ENCODE measurements around the gene KAZN. TPM values are rescaled to one million over a fixed set of nuclear protein-coding genes. Genes with fewer than 3 reads are reported as not detected.

The KAZN gene
- total RNA-seq, 1 donor from 2014 or later, result 9.6 TPM

DNA sequence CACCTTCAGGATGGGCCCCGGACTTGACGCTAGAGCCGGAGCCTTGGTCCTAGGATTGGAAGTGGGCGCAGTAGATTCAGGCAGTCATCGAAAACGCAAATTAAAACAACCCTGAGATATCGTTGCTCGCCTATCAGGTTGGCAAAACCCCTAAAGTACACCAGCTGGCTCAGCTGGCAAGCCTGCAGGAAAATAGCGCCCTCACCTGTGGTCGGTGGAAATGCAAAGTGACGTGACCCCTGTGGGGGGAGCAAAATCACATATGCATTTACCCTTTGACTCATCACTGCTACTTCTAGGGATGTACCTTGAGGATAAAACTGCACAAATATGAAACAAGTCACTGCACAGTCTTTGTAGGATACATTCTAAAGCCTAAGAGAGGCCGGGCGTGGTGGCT is 384.8 kb downstream of the KAZN start:
- no peak for DNase-seq

DNA sequence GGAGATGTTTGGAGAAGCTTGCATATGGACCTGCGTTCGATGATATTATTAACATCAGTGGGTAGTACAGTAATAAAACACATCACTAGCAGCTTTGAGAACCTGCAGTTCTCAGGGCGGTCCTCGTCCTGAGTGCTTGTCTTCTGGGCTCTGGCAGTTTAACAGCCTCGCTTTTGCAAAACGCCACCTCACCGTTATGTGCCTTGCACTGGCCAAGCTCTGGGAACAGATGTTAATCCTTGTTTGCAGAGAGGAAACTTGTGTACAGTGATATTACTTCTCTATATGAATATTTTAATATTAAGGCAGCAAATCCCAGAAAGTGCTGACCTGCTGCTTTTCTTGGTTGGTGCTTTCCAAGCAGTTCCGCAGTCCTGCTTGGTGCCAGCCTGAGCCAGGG is 387.7 kb downstream of the KAZN start:
- no peak for DNase-seq

DNA sequence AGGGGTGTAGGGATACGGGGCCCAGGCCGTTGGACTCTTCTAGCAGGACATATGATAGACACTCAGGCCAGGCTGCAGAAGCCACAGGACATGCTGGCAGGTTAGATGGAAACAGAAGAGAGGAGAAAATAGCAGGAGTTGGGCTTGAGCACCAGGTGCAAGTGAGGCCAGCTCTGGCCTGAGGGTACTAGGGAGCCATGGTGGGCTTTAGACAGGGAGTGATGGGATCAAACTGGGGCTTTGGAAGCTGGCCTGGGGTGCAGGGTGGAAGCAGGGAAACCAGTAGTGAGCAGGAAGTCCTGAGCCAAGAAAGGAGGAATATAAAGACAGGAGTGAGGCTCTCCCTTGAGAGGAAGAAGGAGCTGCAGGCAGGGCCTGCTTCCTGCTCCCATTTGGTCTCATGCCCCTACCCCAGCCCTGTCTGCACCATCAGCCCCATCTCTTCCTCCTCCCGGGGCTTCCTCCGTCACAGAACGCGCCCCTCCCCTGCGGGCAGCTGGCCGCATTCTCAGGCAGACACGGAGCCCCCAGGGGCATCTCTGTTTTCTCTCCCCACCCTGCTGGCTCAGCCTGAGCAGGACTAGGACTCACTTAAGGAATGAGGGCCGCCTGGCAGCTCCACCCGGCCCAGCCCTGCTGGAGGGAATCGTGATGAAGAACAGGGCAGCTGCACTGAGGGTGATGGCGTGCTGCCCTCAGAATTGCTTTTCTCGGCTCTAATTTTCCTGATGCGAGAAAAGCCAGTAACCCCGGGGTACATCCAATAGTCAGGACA is 389.5 kb downstream of the KAZN start:
- DNase-seq, result peak; percentile 23

DNA sequence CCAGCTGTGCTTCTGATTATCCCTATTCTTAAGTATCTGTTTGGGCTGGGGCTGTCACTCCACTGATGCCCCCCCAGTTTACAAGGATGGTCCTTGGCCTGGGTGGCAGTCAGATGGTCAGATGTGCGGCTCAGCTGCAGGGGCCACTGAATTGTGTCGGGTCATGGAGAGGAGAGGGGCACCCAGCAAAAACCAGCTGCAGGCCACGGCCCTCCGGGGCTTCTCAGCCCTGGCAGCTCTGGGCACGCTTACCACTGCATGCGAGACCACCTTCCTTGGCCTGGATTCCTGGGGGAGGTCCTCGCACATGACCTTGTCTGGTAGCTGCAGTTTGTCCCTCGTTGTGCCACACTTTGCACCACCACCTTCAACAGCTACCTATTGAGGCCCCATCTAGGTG is 390.2 kb downstream of the KAZN start:
- no peak for DNase-seq

DNA sequence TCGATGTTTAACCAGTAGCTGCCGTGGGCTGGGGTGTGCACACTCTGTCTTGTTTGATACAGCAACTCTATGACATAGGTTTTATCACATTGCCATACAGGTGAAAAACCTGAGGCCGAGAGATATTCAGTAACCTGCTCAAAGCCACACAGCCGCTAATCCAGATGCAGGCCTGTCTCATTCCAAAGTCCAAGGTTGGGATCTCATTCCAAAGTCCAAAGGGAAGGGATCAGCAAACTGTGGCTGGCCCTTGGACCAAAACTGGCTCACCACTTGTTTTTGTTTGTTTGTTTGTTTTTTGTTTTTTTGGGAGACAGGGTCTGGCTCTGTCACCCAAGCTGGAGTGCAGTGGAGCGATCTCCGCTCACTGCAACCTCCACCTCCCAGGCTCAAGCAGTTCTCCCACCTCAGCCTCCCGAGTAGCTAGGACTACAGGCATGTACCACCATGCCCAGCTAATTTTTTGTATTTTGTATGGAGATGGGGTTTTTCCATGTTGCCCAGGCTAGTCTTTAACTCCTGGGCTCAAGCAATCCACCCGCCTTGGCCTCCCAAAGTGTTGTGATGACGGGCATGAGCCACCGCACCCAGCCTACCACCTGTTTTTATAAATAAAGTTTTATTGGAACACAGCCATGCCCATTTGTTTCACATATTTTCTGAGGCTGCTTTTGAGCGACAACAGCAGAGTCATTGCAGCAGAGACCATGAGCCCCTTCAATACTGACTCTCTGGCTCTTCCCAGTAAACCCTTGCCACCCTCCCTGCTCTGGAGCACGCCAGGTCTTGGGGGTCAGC is 391.6 kb downstream of the KAZN start:
- no peak for DNase-seq

DNA sequence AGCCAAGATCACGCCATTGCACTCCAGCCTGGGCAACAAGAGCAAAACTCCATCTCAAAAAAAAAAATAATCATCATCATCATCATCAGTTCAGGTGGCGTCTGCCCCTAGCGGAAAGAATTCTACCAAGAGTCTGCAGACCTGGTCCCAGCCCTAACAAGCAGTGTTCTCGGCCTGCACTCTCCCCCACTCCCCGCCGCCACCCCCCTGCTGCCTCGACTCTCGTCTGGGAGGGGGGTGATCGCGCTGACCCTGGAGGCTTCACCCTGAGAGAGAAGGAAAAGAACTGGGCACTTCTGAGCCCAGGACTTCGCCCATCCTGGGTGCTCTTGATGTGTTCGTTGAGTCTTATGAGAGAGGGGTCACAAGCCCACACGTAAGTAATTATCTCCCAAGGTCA is 394.9 kb downstream of the KAZN start:
- DNase-seq, result no peak

DNA sequence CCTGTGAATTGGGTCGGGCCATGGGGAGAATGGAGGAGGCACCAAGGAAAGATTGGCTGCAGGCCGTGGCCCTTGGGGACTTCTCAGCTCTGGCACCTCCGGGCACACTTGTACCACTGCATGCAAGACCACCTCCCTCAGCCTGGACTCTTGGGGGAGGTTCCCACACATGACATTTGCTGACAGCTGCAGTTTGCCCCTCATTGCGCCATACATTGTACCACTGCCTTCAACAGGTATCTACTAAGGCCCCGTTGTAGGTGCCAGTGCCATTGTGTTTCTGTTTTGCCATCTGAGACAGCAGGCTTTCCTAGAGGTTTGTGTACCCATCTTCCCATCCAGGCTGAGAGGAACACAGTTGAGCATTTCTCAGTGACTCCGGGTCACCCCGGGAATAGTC is 395.7 kb downstream of the KAZN start:
- DNase-seq, result no peak

DNA sequence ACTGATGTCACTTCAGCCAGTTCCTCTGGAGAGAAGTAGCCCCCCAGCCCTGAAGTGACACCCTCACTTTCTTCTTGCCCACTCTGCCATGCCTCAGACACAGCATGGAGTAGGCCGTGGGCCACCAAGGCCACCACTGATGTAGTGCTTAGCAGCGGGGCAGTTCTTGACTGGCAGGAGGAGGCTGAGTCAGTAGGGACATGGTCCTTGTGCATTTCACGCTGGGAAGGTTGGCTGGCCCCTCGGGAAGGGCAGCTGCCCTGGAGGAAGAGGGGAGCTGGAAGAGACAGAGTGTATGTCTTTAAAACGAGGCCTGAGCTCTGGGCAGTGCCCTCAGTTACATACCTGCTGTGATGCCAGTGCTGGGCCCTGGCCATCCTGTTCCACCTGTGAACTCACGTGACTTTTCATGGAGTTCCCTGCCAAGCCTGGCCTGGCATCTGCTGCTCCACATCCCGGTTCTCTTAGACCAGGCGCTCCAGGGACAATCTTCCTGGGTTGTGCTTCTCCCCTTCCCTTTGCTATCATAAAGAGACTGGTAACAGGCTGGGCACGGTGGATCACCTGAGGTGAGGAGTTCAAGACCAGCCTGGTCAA is 396.5 kb downstream of the KAZN start:
- no peak for DNase-seq

DNA sequence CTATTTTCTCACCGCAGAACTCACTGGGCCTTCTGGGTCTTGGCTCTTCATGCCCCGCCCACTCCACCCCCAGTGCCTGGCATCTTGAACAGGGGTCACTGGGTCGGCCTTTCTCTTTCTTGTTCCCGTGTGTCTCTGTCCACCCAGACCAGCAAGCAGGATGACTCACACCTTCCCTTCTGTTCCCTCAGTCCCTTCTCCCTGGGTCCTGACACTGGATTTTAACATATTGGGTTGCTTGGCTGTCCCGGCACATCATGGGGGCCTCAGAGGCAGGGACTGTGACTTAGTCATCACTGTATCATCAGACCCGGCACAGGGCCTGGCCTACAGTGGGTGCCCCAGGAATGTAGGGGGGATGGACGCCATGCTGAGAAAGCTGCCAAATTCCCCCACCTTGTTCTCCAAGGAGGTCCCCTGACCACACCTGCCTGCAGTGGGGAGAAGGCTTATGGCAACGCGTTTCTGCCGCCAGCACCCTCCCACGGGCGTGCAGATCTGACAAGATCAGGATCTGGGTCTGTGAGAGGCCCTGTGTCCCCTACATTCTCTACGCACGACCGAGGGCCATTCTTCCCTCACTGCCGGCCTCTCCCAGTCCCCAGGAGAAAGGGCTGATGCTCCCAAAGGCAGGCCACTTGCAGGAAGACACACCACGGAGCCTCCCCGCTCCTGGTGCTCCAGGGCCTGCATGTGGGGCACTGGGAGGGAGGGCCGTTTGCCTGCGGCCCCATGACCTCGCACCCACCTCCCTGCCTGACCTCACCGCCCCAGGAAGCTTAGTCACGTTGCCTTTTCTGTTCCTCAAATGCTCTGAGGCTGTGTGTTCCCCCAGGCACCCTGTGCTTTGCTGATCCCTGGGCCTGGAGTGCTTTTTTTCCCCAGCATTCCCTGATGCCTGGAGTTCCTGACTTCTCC is 397.9 kb downstream of the KAZN start:
- DNase-seq, result no peak

DNA sequence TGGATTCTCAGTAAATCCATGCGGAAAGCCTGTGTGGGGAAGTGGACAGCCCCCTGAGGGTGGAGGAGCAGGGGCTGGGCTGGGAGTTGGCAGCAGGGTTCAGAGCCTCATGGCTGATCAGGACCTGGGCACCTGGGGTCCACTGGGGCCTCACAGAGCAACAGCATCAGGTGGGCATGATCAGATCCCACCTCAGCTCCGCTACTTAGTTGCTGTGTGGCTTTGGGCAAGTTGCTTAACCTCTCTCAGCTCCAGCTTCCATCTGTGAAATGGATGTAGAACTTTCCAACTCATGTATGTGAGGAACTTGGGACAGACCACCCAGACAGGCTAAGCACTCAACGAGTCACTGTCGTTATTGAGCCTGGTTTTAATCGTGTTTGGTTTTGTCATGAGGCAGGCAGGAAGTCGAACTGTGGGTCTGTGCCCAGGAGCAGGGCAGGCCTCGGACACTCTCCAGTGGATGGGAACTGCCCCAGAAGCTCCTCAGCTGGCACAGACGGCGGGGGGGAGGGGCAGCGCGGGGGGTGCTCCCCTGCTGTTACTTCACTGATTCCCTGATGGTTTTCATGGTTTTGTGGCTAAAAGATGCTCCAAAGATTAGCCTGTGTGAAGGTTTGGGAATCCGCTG is 399.3 kb downstream of the KAZN start:
- peak; percentile 5 for DNase-seq

DNA sequence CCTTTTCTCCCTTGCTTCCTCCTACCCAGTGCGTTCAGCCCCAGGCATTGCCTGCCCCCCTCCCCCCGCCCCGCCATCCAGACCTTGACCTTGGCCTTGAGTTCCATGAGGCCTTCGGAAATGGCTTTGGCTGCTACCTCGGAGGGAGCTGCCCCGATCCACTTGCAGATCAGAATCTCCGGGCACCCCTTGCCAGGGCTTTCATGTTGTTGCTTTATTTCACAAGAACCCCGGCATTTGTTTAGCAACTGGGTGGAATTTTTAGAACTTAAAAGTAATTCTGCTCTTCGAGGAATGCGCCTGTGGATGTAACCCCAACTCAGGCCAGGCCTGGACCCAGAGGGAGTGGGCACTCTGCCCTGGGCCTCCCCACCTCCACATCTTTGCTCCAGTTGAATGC is 401.0 kb downstream of the KAZN start:
- no peak for DNase-seq

DNA sequence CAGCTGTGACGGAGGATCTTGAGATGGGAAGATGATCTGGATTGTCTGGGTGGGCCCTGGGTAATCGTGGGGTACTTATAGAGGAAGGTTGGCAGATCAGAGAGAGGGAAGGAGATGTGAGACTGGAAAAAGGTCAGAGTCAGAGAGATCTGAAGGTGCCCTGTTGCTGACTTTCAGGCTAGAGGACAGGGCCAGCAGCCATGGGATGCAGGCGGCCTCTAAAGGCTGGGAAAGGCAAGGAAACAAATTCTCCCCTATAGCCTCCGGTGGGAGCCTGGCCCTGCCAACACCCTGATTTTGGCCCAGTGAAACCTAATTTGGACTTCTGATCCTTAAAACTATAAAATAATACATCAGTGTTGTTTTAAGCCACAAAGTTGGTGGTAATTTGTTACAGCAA is 401.5 kb downstream of the KAZN start:
- DNase-seq, result no peak

DNA sequence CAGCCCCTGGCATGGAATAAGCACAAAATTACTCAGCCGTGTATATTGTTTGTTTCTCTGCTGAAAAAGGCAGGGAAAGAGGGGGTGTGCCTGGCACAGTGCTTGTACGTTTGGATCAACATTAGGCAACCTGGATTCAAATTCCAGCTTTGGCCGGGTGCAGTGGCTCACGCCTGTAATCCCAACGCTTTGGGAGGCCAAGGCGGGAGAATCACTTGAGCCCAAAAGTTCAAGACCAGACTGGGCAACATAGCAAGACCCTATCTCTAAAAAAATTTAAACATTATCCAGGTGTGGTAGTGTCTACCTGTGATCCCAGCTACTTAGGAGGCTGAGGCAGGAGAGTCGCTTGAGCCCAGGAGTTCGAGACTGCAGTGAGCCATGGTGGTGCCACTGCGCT is 402.2 kb downstream of the KAZN start:
- DNase-seq, result no peak

DNA sequence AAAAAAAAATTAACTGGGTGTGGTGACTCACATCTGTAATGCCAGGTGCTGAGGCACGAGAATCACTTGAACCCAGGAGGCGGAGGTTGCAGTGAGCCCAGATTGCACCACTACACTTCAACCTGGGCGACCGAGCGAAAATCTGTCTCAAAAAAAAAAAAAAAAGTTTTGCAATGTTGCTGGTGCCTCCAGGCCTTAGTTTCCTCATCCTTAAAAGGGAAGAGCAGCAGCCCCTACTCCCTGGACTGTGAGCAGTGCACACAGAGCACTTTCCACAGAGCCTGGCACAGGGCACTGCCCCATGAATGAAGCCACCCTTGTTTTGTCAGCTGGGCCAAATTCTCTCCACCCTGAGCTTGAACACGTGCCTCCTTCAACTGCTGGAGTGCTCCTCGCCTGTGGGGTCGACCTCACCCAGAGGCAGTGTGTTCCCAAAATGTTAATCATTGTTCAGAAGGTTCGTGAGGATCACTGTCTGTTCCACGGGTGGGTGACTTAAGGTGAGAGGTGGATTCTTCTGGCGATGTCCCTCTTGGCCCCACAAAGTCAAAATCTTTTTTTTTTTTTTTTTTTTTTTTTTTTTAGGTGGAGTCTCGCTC is 402.9 kb downstream of the KAZN start:
- no peak for DNase-seq

DNA sequence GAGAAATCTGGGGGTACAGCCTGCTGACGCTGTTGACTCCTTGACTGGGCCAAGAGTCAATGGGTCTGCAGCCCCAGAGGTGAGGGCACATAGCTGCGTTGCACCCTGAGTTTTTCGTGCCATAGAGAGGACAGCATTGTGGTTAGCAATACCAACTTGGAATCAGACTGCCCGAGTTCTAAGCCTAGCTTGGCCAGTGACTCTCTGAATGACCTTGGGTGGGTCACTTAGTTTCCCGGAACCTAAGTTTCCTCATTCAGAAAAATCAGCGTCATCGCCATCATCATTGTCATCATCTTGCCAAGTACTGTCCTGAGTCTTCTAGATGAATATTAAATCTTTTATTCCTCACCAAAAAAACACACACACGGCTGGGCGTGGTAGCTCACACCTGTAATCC is 403.8 kb downstream of the KAZN start:
- no peak for DNase-seq

DNA sequence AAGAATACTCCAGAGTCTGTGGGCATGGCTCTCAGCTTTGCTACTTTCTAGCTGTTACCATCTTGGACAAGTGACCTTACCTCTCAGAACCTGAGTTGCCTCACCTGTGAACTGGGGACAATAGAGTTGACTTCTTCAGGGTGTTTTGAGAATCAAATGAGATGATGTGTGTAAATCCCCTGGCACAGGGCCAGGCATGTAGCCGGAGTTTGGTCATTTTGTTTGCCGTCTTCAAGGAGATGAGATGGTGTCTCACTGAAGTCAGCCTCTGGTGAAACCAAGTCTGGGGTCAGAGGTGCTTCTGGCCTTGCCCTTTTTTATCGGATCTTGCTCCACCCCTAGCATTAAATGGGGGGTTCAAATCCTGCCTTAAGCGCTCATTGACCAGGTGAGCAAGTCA is 405.9 kb downstream of the KAZN start:
- no peak for DNase-seq

DNA sequence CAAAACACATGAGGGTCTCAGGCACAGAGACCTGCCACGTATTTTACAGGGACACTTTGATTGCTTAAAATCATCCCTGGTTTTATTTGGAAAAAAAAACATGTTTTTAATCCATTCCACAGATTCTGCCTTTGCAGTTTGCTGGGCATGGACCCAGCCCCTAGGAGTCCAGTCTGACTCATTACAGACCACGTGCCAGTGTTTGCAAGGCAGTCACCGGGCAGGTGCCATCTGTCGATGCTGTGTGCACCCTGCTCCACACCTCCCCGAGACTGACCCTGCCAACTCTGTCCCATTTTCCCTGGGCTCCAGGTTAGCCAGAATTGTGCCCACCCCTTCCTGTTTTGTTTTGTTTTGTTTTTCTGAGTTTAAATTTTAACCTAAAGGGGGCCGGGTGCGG is 406.6 kb downstream of the KAZN start:
- no peak for DNase-seq

DNA sequence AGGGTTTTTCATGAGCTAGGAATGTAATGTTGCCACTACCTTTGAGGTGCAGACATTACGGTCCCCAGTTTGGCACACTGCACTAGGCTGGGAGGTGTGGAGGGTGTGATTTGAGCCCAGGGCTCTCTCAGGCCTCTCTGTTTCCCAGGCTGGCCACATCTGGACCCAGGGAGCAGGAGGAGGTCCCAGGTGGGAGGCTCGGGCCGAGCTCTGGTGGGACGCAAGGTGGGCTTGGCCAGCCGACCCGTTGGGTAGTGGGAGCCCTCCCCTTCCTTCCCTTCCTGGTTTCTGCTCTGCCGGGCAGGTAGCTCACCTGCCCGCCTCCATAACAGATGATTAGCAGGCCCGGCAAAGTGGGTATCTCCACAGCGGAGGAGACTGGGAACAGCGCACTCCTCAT is 408.9 kb downstream of the KAZN start:
- DNase-seq, result no peak

DNA sequence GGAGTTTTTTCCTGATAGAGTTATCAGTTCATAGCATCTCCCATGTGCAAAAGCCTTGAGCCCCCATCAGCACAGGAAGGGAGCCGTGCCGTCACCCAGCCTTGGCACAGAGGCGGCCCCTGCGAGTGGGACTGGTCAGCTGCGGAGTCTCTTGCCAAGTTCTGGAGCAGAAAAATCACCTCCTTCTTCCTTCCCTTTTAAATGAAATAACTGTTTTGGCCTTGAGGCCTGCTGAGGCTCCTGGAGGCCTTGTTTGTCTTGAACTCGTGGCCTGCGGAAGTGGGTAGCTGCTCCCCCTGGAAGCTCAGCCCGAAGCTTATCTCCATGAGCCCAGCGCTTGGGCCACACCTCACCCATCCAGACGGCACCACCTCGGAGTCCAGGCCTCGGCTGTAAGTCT is 409.4 kb downstream of the KAZN start:
- DNase-seq, result no peak

DNA sequence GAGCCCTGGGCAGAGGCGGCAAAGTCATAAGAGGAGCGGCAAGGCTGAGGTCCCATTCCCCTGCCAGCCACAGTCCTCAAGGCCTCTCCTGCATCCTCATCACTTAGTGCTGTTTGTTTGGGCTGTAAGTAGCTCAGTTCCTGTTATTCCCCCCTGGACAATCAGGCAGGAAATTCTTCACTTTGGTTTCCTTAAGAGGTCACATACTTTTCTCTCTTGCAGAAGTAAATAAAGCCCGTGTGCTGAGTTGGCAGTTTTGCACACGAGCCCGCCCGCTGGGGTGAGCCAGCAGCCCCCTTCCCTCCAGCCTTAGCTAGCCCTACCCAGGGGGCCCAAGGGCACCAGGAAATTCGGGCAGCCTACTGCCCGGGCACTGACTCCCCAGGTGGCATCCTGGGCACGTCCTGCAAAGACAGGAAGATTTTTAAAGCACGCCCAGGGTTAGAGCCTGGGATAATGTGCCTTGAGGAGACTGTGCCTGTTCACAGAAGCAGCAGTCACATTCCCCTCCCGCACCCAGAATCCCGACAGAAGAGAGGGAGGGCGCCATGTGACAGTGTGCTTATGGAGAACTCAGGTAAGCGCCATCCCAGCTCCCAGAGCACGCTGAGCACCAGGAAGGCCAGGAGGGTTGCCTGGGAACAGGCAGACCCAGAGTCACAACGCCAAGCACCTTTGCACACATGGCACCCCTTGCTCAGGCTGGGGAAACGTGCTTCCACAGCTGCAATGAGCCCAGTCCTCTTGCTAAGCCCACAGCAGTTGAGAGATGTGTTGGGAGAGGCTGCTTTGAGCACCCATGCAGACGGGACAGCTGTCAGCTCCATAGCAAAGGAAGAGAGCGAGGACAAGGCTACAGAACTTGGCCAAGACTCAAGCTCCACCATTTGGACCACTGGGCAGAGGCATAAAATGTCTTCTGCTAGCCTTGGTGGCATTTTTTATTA is 410.6 kb downstream of the KAZN start:
- DNase-seq, result no peak

Measured in skin of body (tissue), 2 donors.